Memory B cell (primary cell): ENCODE results near the gene SRMS.
A peak's percentile ranks its signal among the peaks of the same experiment; 100 is the strongest.

Experiments used
- ATAC-seq: fragments of 150-1000 bp; cut with Tn5 transposase; 2 replicates; pipeline ENCODE4 v1.10.0; 2021; ENCODE audit warnings: low read depth, mild to moderate bottlenecking, moderate library complexity
- DNase-seq, 2 donors: peaks; one replicate each; pipeline ENCODE4 v3.0.0; 2022; ENCODE audit warnings: low spot score in 2 of 2
- H3K27ac Mint-ChIP-seq: one replicate; pipeline ENCODE4 v1.8.0; 2022; ENCODE audit warnings: mild to moderate bottlenecking, moderate library complexity, mixed read lengths
- H3K27me3 Mint-ChIP-seq: one replicate; pipeline ENCODE4 v1.8.0; 2022; ENCODE audit warnings: mixed read lengths
- H3K36me3 Mint-ChIP-seq: one replicate; pipeline ENCODE4 v1.8.0; 2022; ENCODE audit warnings: mild to moderate bottlenecking, mixed read lengths
- H3K4me1 Mint-ChIP-seq: one replicate; pipeline ENCODE4 v1.8.0; 2022; ENCODE audit warnings: mixed read lengths
- H3K4me3 Mint-ChIP-seq: one replicate; pipeline ENCODE4 v1.8.0; 2022; ENCODE audit warnings: mild to moderate bottlenecking, moderate library complexity, mixed read lengths
- H3K9me3 Mint-ChIP-seq: one replicate; pipeline ENCODE4 v1.8.0; 2022; ENCODE audit warnings: mixed read lengths

The SRMS gene

GRCh38 chr20:63498960-63499337 lies 48.6 kb downstream of the SRMS start, which contains the start of gene EEF1A2:
Gene EEF1A2, minus strand, starts transcription at chr20:63499083. Its CDS starts 1,320 bp downstream, at chr20:63497763.
- H3K27me3 Mint-ChIP-seq, result peaks cover 6% of the 10 kb centered on the region
- no peaks in the 10 kb centered on the region for H3K9me3 Mint-ChIP-seq
- peak; percentile 49 to 65 for DNase-seq
- ATAC-seq, result peak; percentile 80
- H3K4me3 Mint-ChIP-seq, result peak within 1 kb of the TSS; percentile 73
- no peaks in the 10 kb centered on the region for H3K36me3 Mint-ChIP-seq
- no peak within 1 kb of the TSS for H3K27ac Mint-ChIP-seq
- peaks cover 2% of the 10 kb centered on the region for H3K4me1 Mint-ChIP-seq

- peaks cover 2% of the 10 kb centered on the region for H3K4me1 Mint-ChIP-seq
- no peaks in the 10 kb centered on the region for H3K9me3 Mint-ChIP-seq
- H3K4me3 Mint-ChIP-seq, result peak overlapping the region; percentile 73
- no peaks in the 10 kb centered on the region for H3K36me3 Mint-ChIP-seq
- H3K27me3 Mint-ChIP-seq, result peaks cover 6% of the 10 kb centered on the region
- ATAC-seq (no peak), DNase-seq (no peak)
- H3K27ac Mint-ChIP-seq, result no peak overlapping the region
Observed at GRCh38 chr20:63497946-63498935, 49.3 kb downstream of the SRMS start.

GRCh38 chr20:63497138-63497945 lies 50.2 kb downstream of the SRMS start:
- no peak for DNase-seq
- no peak overlapping the region for H3K27ac Mint-ChIP-seq
- peaks cover 4% of the 10 kb centered on the region for H3K9me3 Mint-ChIP-seq
- peaks cover 10% of the 10 kb centered on the region for H3K27me3 Mint-ChIP-seq
- ATAC-seq, result no peak
- peak overlapping the region; percentile 17 for H3K4me3 Mint-ChIP-seq
- no peaks in the 10 kb centered on the region for H3K36me3 Mint-ChIP-seq
- peaks cover 2% of the 10 kb centered on the region for H3K4me1 Mint-ChIP-seq

DNA sequence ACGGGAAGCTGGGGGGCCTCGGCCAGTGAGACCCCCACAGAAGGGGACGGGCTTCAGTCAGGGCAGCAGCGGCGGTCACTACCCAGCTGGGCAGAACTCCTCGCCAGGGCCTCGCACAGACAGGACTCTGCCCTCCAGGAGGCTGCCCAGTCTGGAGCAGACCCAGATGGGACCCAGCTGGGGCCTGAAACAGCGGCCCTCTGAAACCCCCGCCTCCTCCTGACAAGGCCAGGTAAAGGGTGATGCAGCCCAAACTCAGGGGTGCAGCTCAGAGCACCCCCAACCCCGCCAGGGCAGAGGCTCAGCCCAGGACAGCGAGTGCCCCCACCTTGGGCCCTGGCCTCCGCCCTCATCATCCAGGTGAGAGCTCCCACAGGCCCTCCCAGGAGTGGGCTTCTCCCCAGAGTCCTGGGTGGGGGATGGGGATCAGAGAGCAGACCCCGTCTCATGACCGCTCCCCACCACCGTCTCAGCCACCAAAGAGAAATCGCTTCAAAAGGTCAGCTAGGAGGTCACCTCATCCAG lies 50.9 kb downstream of the SRMS start:
- Mint-ChIP-seq H3K4me1 (peaks cover 2% of the 10 kb centered on the region), H3K27me3 (peaks cover 16% of the 10 kb centered on the region), H3K27ac (no peak overlapping the region), H3K36me3 (peaks cover 3% of the 10 kb centered on the region), H3K9me3 (peaks cover 11% of the 10 kb centered on the region), H3K4me3 (peak overlapping the region; percentile 17)
- ATAC-seq (no peak), DNase-seq (no peak)

GRCh38 chr20:63495741-63496595 lies 51.6 kb downstream of the SRMS start:
- H3K27ac Mint-ChIP-seq, result no peak overlapping the region
- H3K4me3 Mint-ChIP-seq, result peak overlapping the region; percentile 41
- peak; percentile 61 for ATAC-seq

DNA sequence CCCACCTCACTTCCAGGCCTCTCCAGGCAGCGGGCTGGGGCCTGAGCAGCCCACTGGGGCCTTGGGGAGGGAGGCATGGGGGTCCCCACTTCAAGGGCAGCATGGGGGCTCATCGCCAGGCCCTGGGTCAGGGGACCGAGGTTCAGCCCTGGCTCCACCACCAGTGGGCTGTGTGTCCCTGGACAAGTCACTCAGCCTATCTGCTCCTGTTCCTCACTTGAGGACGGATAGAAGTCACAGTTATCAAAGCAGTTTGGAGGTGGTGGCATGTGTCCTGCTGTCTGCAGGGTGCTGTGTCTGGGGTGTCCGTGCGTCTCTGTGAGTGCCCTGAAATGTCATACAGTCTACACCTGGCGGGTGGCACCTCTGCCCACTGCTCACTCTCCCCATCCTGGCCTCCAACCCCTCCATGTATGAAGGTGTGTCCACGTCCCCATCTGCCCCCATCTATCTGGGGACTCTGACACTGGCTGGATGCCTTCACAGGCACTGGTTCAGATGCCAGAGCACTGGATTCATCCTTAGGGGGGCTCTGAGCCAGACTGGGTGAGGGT lies 52.3 kb downstream of the SRMS start:
- Mint-ChIP-seq H3K4me3 (no peak overlapping the region), H3K27ac (no peak overlapping the region), H3K4me1 (peaks cover 2% of the 10 kb centered on the region), H3K9me3 (peaks cover 13% of the 10 kb centered on the region), H3K36me3 (peaks cover 6% of the 10 kb centered on the region), H3K27me3 (peaks cover 18% of the 10 kb centered on the region)
- DNase-seq, result no peak
- no peak for ATAC-seq

More at GRCh38 chr20:63495741-63496595, 51.6 kb downstream of the SRMS start:
- Mint-ChIP-seq H3K4me1 (peaks cover 2% of the 10 kb centered on the region), H3K9me3 (peaks cover 13% of the 10 kb centered on the region), H3K36me3 (peaks cover 6% of the 10 kb centered on the region), H3K27me3 (peaks cover 18% of the 10 kb centered on the region)
- peak; percentile 74 to 78 for DNase-seq

GRCh38 chr20:63494420-63495166 lies 53.0 kb downstream of the SRMS start:
- H3K27me3 Mint-ChIP-seq, result peaks cover 18% of the 10 kb centered on the region
- DNase-seq (no peak), ATAC-seq (no peak)
- H3K27ac Mint-ChIP-seq, result no peak overlapping the region
- peaks cover 13% of the 10 kb centered on the region for H3K9me3 Mint-ChIP-seq
- no peak overlapping the region for H3K4me3 Mint-ChIP-seq
- peaks cover 2% of the 10 kb centered on the region for H3K4me1 Mint-ChIP-seq
- peaks cover 6% of the 10 kb centered on the region for H3K36me3 Mint-ChIP-seq

- no peak for ATAC-seq
- H3K4me3 Mint-ChIP-seq, result no peak overlapping the region
- peaks cover 2% of the 10 kb centered on the region for H3K4me1 Mint-ChIP-seq
- DNase-seq, result no peak
- peaks cover 6% of the 10 kb centered on the region for H3K36me3 Mint-ChIP-seq
- peaks cover 18% of the 10 kb centered on the region for H3K27me3 Mint-ChIP-seq
- H3K27ac Mint-ChIP-seq, result no peak overlapping the region
- H3K9me3 Mint-ChIP-seq, result peaks cover 13% of the 10 kb centered on the region
Observed at GRCh38 chr20:63494084-63494419, 53.5 kb downstream of the SRMS start.

DNA sequence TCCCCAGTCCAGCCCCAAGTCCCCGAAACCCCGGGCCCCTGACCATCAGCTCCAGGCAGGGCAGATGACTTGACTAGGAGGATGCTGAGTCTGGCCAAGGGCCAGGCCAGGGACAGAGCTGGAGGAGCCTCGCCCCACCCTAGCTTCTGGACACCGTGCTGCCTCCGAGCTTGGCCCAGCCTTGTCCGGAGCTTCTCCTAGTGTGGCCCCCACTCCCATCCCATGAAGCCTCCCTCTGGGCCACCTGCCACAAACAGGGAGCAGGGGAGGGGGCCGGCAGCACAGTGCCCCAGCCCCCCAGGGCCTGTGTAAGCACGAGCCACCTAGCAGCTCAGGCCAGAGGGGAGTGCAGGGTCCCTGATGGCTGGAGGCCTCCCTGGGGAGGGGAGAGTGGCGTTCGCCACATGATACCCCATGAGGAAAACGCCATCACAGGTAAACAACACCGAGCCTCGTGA lies 54.0 kb downstream of the SRMS start:
- H3K4me1 Mint-ChIP-seq, result peaks cover 2% of the 10 kb centered on the region
- DNase-seq (no peak), ATAC-seq (no peak)
- no peak overlapping the region for H3K4me3 Mint-ChIP-seq
- H3K9me3 Mint-ChIP-seq, result peaks cover 13% of the 10 kb centered on the region
- peaks cover 18% of the 10 kb centered on the region for H3K27me3 Mint-ChIP-seq
- peaks cover 6% of the 10 kb centered on the region for H3K36me3 Mint-ChIP-seq
- H3K27ac Mint-ChIP-seq, result no peak overlapping the region

GRCh38 chr20:63492982-63493381 lies 54.6 kb downstream of the SRMS start:
- Mint-ChIP-seq H3K27ac (no peak overlapping the region), H3K4me1 (peaks cover 2% of the 10 kb centered on the region), H3K27me3 (peaks cover 18% of the 10 kb centered on the region), H3K36me3 (peaks cover 6% of the 10 kb centered on the region), H3K9me3 (peaks cover 13% of the 10 kb centered on the region), H3K4me3 (no peak overlapping the region)
- ATAC-seq (no peak), DNase-seq (no peak)

DNA sequence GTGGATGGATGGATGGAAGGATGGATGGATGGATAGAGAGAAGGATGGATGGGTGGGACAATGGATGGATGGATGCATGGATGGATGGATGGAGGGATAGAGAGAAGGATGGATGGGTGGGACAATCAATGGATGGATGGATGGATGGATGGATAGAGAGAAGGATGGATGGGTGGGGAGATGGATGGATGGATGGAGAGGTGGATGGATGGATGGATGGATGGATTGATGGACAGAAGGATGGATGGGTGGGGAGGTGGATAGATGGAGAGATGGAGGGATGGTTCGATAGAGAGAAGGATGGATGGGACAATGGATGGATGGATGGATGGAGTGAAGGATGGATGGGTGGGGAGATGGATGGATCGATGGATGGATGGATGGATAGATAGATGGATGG lies 55.0 kb downstream of the SRMS start:
- Mint-ChIP-seq H3K27me3 (peaks cover 17% of the 10 kb centered on the region), H3K4me3 (no peak overlapping the region), H3K9me3 (peaks cover 13% of the 10 kb centered on the region), H3K27ac (no peak overlapping the region), H3K4me1 (peaks cover 2% of the 10 kb centered on the region), H3K36me3 (peaks cover 6% of the 10 kb centered on the region)
- DNase-seq (no peak), ATAC-seq (no peak)

GRCh38 chr20:63491635-63492230 lies 55.8 kb downstream of the SRMS start:
- Mint-ChIP-seq H3K36me3 (peaks cover 6% of the 10 kb centered on the region), H3K4me3 (no peak overlapping the region), H3K9me3 (peaks cover 13% of the 10 kb centered on the region), H3K4me1 (no peaks in the 10 kb centered on the region), H3K27me3 (peaks cover 17% of the 10 kb centered on the region), H3K27ac (no peak overlapping the region)
- DNase-seq, result no peak
- no peak for ATAC-seq
